Measurements from ENCODE around the gene NDUFA3. TPM values are rescaled to one million over a fixed set of nuclear protein-coding genes. Genes with fewer than 3 reads are reported as not detected.

The NDUFA3 gene
- total and polyA plus RNA-seq, 2 of the 13 experiments (the other 11 are each of a cell fraction or from before 2014, with no cell fraction given), result 31.6 to 75.4 TPM

GRCh38 chr19:54136864-54137698, 34.4 kb downstream of the NDUFA3 start (continued):
- TF ChIP-seq HBP1 (CRISPR knock-in tag; IDR thresholded peaks at IDR 0.05; ENCODE audit: low read depth), result no peak
- no peak for TF ChIP-seq ATF7-NPFF (CRISPR knock-in tag; IDR thresholded peaks at IDR 0.05; ENCODE audit: low read depth)
- no peak for TF ChIP-seq ZNF180 (CRISPR knock-in tag; IDR thresholded peaks at IDR 0.05; ENCODE audit: borderline replicate concordance, low read depth)
- TF ChIP-seq FOXC1 (CRISPR knock-in tag; IDR thresholded peaks at IDR 0.05; ENCODE audit: borderline replicate concordance), result no peak
- no peak for TF ChIP-seq ZNF597 (CRISPR knock-in tag; IDR thresholded peaks at IDR 0.05)
- 0 out of 2 replicates have a peak, but pooled peaks have one; percentile 10 for TF ChIP-seq FOXK1 (CRISPR knock-in tag; IDR thresholded peaks at IDR 0.05; ENCODE audit: borderline replicate concordance, low read depth)
- no peak for TF ChIP-seq ZEB1 (IDR thresholded peaks at IDR 0.05; ENCODE audit: insufficient replicate concordance, low read depth)
- no peak for TF ChIP-seq RNF2 (conservative IDR thresholded peaks at IDR 0.05; ENCODE audit: low read depth)
- TF ChIP-seq CREB1 (IDR thresholded peaks at IDR 0.05), result peak; percentile 77
- peak; percentile 93 for TF ChIP-seq CREB1 (CRISPR knock-in tag; IDR thresholded peaks at IDR 0.05)
- TF ChIP-seq ZNF879 (CRISPR knock-in tag; IDR thresholded peaks at IDR 0.05), result no peak
- TF ChIP-seq MYPOP (CRISPR knock-in tag; IDR thresholded peaks at IDR 0.05), result no peak
- TF ChIP-seq ZUFSP (CRISPR knock-in tag; IDR thresholded peaks at IDR 0.05; ENCODE audit: borderline replicate concordance), result no peak
- TF ChIP-seq NKX3-1 (CRISPR knock-in tag; IDR thresholded peaks at IDR 0.05), result no peak
- no peak for TF ChIP-seq ARNT (IDR thresholded peaks at IDR 0.05)
- TF ChIP-seq ZNF646 (CRISPR knock-in tag; IDR thresholded peaks at IDR 0.05), result no peak
- 0 out of 2 replicates have a peak, but pooled peaks have one; percentile 8 for TF ChIP-seq ZNF761 (CRISPR knock-in tag; conservative IDR thresholded peaks at IDR 0.05)
